Measurements from ENCODE around the gene ENDOU. TPM values are rescaled to one million over a fixed set of nuclear protein-coding genes. Genes with fewer than 3 reads are reported as not detected.

Gene ENDOU
- total and polyA plus RNA-seq, 2 donors (not counting 1 experiment from before 2014, with no cell fraction given) = 0.09 to 0.17 TPM

DNA sequence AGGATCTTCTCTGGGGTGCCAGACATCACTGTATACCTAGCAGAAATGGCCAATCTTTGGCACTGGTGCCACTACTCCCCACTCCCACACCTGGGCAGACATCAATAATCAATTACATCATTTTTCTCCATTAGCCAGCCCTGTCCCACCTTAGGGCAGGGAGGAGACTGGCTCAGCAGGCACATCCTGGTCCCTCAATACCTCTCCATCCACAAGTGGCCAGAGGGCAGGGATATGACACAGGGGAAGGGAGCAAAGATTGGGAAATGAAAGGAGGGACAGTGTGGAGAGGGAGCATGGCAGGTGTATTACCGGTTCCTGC is 23.2 kb upstream of the ENDOU start:
- H3K4me3 ChIP-seq (replicated peaks in 1 of 4; ENCODE audit: control extremely low read depth in 1 of 4, insufficient read depth in 1 of 4, low read depth in 3 of 4, low read length in 4 of 4) = no peak overlapping the region
- no peaks in the 10 kb centered on the region for H3K79me2 ChIP-seq (ENCODE audit: control insufficient read depth, insufficient read depth, low read length)
- TF ChIP-seq, protein P1, sequence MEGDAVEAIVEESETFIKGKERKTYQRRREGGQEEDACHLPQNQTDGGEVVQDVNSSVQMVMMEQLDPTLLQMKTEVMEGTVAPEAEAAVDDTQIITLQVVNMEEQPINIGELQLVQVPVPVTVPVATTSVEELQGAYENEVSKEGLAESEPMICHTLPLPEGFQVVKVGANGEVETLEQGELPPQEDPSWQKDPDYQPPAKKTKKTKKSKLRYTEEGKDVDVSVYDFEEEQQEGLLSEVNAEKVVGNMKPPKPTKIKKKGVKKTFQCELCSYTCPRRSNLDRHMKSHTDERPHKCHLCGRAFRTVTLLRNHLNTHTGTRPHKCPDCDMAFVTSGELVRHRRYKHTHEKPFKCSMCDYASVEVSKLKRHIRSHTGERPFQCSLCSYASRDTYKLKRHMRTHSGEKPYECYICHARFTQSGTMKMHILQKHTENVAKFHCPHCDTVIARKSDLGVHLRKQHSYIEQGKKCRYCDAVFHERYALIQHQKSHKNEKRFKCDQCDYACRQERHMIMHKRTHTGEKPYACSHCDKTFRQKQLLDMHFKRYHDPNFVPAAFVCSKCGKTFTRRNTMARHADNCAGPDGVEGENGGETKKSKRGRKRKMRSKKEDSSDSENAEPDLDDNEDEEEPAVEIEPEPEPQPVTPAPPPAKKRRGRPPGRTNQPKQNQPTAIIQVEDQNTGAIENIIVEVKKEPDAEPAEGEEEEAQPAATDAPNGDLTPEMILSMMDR (conservative IDR thresholded peaks at IDR 0.05 in 1 of 2, IDR thresholded peaks at IDR 0.05 in 1 of 2; ENCODE audit: low read depth in 1 of 2, low read length in 2 of 2) = no peak
- TF ChIP-seq EZH2 (IDR thresholded peaks at IDR 0.05; ENCODE audit: low read length, missing control alignments) = no peak
- H2AFZ ChIP-seq (ENCODE audit: low read length) = no peak overlapping the region
- no peak overlapping the region for H3K4me2 ChIP-seq (ENCODE audit: extremely low read depth, insufficient read depth, low read length)
- no peaks in the 10 kb centered on the region for H3K36me3 ChIP-seq (ENCODE audit: control insufficient read depth, insufficient read depth, low read length)
- H3K27me3 ChIP-seq (ENCODE audit: control insufficient read depth, insufficient read depth, low read length) = peaks cover 3% of the 10 kb centered on the region
- H3K27ac ChIP-seq (ENCODE audit: insufficient read depth, low read length) = no peak overlapping the region
- no peaks in the 10 kb centered on the region for H3K9me3 ChIP-seq (ENCODE audit: control insufficient read depth, insufficient read depth, low read depth, low read length)
- H4K20me1 ChIP-seq (ENCODE audit: control insufficient read depth, extremely low read depth, insufficient read depth, low read length) = no peaks in the 10 kb centered on the region
- no peak for DNase-seq (ENCODE audit: low read depth in 2 of 2)
- H3K9ac ChIP-seq (ENCODE audit: insufficient read depth, low read length) = no peak overlapping the region
- peaks cover 9% of the 10 kb centered on the region for H3K4me1 ChIP-seq (ENCODE audit: control insufficient read depth, extremely low read depth, insufficient read depth, low read length)

DNA sequence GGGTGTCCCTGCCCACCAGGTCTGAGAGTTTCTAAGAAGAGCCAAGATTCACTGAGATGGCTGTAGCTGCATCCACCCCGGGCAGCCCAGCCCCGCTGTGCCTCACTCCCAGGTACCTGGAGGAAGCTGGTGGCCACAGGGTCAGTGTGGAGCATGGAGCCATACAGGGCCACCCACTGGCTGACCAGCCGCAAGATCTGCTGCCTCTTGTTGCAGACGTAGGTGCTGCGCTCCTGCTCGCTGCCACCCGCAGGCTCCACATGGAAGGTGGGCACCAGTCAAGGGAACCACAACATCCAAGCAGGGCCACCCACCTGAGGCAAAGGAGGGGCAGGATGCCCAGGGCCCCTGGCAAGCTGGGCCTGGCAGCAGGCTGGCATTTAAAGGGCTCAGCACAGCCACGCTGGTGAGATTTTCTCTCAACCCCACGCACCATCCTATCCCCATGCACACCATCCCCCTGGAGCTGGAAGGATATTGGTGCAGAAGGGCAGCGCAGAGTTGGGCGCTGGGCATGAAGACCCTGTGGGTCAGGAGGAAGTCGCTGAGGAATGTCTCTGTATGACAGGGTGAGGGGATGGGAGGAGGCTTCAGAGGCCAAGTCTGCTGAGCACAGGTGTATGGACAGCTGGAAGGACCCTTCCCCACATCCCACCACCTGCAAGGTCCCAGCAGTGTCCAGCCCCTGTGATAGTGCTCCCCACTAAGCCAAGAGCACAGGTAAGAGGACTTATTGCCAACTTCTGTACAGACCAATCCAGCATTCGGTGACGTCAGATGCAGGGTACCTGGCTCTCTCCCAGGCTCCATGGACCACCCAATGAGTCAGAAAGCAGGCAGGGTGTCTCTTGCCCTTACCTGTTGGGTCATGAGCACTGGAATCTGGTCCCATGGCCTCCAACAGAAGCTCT is 22.6 kb upstream of the ENDOU start:
- Histone ChIP-seq H3K27ac (ENCODE audit: insufficient read depth, low read length) (no peak overlapping the region), H3K79me2 (ENCODE audit: control insufficient read depth, insufficient read depth, low read length) (no peaks in the 10 kb centered on the region), H3K4me3 (replicated peaks in 1 of 4; ENCODE audit: control extremely low read depth in 1 of 4, insufficient read depth in 1 of 4, low read depth in 3 of 4, low read length in 4 of 4) (no peak overlapping the region), H3K4me1 (ENCODE audit: control insufficient read depth, extremely low read depth, insufficient read depth, low read length) (peaks cover 4% of the 10 kb centered on the region), H3K36me3 (ENCODE audit: control insufficient read depth, insufficient read depth, low read length) (no peaks in the 10 kb centered on the region), H3K9ac (ENCODE audit: insufficient read depth, low read length) (no peak overlapping the region), H3K4me2 (ENCODE audit: extremely low read depth, insufficient read depth, low read length) (no peak overlapping the region), H3K27me3 (ENCODE audit: control insufficient read depth, insufficient read depth, low read length) (peaks cover 5% of the 10 kb centered on the region), H2AFZ (ENCODE audit: low read length) (no peak overlapping the region), H3K9me3 (ENCODE audit: control insufficient read depth, insufficient read depth, low read depth, low read length) (no peaks in the 10 kb centered on the region), H4K20me1 (ENCODE audit: control insufficient read depth, extremely low read depth, insufficient read depth, low read length) (no peaks in the 10 kb centered on the region)
- no peak for DNase-seq (ENCODE audit: low read depth in 2 of 2)
- TF ChIP-seq, protein P1 (conservative IDR thresholded peaks at IDR 0.05 in 1 of 2, IDR thresholded peaks at IDR 0.05 in 1 of 2; ENCODE audit: low read depth in 1 of 2, low read length in 2 of 2) = no peak
- no peak for TF ChIP-seq EZH2 (IDR thresholded peaks at IDR 0.05; ENCODE audit: low read length, missing control alignments)

DNA sequence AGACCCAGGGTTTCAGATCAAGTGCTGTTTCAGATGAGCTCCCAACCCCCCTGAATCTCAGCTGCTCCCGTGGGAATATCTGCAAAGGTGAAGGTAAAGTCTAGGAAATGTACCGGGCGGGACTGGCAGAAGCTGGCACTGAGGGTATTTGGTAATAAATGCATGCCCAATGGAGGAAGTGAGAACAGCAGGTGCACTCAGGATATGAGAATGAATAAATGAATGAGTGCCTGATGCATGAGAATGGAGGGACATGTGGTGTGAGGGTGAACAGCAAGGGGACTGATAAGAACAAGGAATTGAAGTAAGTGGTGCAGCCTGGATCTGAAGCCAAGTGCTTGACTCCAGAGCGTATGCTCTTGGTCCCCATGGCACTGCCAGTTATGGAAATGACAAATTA is 21.8 kb upstream of the ENDOU start:
- Histone ChIP-seq H3K27ac (ENCODE audit: insufficient read depth, low read length) (no peak overlapping the region), H3K4me3 (replicated peaks in 1 of 4; ENCODE audit: control extremely low read depth in 1 of 4, insufficient read depth in 1 of 4, low read depth in 3 of 4, low read length in 4 of 4) (no peak overlapping the region), H3K36me3 (ENCODE audit: control insufficient read depth, insufficient read depth, low read length) (no peaks in the 10 kb centered on the region), H3K79me2 (ENCODE audit: control insufficient read depth, insufficient read depth, low read length) (no peaks in the 10 kb centered on the region), H3K4me2 (ENCODE audit: extremely low read depth, insufficient read depth, low read length) (no peak overlapping the region), H4K20me1 (ENCODE audit: control insufficient read depth, extremely low read depth, insufficient read depth, low read length) (no peaks in the 10 kb centered on the region), H2AFZ (ENCODE audit: low read length) (no peak overlapping the region), H3K9ac (ENCODE audit: insufficient read depth, low read length) (no peak overlapping the region), H3K27me3 (ENCODE audit: control insufficient read depth, insufficient read depth, low read length) (peaks cover 5% of the 10 kb centered on the region), H3K9me3 (ENCODE audit: control insufficient read depth, insufficient read depth, low read depth, low read length) (no peaks in the 10 kb centered on the region), H3K4me1 (ENCODE audit: control insufficient read depth, extremely low read depth, insufficient read depth, low read length) (peaks cover 2% of the 10 kb centered on the region)
- no peak for TF ChIP-seq EZH2 (IDR thresholded peaks at IDR 0.05; ENCODE audit: low read length, missing control alignments)
- TF ChIP-seq, protein P1 (conservative IDR thresholded peaks at IDR 0.05 in 1 of 2, IDR thresholded peaks at IDR 0.05 in 1 of 2; ENCODE audit: low read depth in 1 of 2, low read length in 2 of 2) = no peak
- DNase-seq (ENCODE audit: low read depth in 2 of 2) = no peak
